Measurements from ENCODE around the gene CFAP299.

Gene CFAP299

DNA sequence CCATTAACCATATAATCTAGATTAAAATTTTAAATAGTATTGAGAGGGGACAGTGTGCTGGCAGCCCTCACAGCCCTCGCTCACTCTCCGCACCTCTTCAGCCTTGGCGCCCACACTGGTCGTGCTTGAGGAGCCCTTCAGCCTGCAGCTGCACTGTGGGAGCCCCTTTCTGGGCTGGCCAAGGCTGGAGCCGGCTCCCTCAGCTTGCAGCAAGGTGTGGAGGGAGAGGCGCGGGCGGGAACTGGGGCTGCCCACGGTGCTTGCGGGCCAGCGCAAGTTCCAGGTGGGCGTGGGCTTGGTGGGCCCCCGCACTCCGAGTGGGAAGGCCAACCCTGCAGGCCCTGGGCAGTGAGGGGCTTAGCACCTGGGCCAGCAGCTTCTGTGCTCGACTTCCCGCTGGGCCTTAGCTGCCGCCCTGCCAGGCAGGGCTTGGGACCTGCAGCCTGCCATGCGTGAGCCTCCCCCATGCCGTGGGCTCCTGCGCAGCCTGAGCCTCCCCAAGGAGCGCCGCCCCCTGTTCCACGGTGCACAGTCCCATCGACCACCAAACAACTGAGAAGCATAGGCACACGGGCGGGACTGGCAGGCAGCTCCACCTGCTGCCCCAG lies 32.8 kb upstream of the CFAP299 start:
- no peak for TF ChIP-seq CTCF (IDR thresholded peaks at IDR 0.05; ENCODE audit: low read depth, low read length, missing control alignments)
- no peak overlapping the region for H3K4me3 ChIP-seq (replicated peaks; ENCODE audit: low read depth, low read length)
- DNase-seq (ENCODE audit: extremely low read depth, low read depth): no peak

- H3K4me3 ChIP-seq (replicated peaks; ENCODE audit: low read depth, low read length): no peak overlapping the region
- no peak for DNase-seq (ENCODE audit: extremely low read depth, low read depth)
- no peak for TF ChIP-seq CTCF (IDR thresholded peaks at IDR 0.05; ENCODE audit: low read depth, low read length, missing control alignments)
Measured at GRCh38 chr4:80305466-80305865, 30.1 kb upstream of the CFAP299 start.

DNA sequence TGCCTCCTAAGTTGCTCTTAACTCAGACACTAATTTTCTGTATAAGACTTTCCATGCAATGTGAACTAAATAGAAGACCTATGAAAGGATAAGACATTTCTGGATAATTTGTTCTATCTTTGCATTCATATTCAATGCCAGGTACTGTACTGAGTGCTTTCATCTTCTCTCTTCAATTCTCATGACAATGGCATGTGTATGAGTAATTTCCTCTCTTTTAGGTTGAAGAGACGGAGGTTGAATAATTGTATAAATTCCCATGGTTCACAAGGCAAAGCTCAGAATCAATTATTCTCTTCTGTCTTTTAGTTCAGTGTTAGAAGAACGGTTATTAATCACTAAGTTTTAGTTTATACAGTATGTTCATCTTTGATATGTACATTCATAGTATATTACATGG lies 29.3 kb upstream of the CFAP299 start:
- TF ChIP-seq CTCF (IDR thresholded peaks at IDR 0.05; ENCODE audit: low read depth, low read length, missing control alignments): no peak
- H3K4me3 ChIP-seq (replicated peaks; ENCODE audit: low read depth, low read length): no peak overlapping the region
- DNase-seq (ENCODE audit: extremely low read depth, low read depth): no peak

- DNase-seq (ENCODE audit: extremely low read depth, low read depth): no peak
- no peak overlapping the region for H3K4me3 ChIP-seq (replicated peaks; ENCODE audit: low read depth, low read length)
- no peak for TF ChIP-seq CTCF (IDR thresholded peaks at IDR 0.05; ENCODE audit: low read depth, low read length, missing control alignments)
Measured at GRCh38 chr4:80307183-80307735, 28.3 kb upstream of the CFAP299 start.

DNA sequence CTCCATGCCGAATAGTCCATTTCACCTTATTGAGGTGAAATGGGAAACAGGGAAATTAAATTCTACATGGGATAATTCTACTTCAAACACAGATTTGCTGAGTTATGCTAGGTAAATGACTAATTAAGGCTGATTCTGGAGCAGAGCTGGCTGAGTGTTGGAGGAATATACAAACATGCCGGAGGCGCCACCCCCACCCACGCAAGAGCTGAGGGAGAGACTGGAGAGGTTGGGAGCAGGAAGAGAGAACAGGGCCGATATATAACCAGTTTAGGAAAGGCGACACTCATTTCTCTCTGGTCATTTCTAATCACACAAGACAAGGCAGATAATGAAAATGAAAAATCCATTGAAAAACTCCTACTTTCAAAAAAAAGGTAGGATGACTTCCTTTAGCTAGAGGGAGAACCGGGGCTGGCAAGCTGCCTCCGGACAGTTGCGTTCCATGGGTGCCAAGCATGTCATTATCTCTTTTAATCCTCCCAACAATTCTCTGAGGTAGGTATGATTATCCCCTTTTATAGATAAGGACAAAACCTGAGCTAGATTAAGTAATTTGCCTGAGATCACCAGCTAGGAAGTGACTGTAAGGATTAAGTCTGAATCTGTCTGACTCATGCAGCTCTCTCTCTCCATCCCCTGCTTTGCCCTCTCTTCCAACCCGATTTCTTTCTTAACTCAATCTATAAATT lies 27.6 kb upstream of the CFAP299 start:
- DNase-seq (ENCODE audit: extremely low read depth, low read depth): no peak
- H3K4me3 ChIP-seq (replicated peaks; ENCODE audit: low read depth, low read length): peak overlapping the region; percentile 14; the same call in 1 of the 2 replicates
- TF ChIP-seq CTCF (IDR thresholded peaks at IDR 0.05; ENCODE audit: low read depth, low read length, missing control alignments): no peak

DNA sequence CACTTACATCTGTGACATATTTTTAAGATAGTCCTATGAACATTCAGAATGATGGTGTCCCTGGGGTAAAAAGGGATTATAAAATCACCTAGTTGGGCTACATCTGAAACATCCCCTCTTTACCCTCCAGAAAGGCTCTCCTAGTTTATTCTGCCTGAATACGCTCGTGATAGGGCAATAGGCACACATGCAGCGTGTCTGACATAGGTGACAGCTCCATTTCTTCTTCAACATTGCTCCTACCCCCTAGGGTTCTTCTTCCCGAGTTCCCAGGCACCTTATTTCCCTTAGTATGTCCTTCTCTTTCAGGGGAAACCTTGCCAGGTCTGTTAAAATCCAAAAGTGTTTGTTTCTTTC lies 27.1 kb upstream of the CFAP299 start:
- DNase-seq (ENCODE audit: extremely low read depth, low read depth): no peak
- no peak overlapping the region for H3K4me3 ChIP-seq (replicated peaks; ENCODE audit: low read depth, low read length)
- no peak for TF ChIP-seq CTCF (IDR thresholded peaks at IDR 0.05; ENCODE audit: low read depth, low read length, missing control alignments)

Measured in HFF-Myc (cell line).